SU-DHL-6 (cell line): ENCODE measurements around the gene ANKRD28.

Experiments
- H2AFZ ChIP-seq: fragments of 200-600 bp; sonication (generic); 2 replicates; pipeline ENCODE4 v1.6.1; 2014; ENCODE audit warnings: low read depth, mild to moderate bottlenecking, moderate library complexity, mixed read lengths, antibody characterized with exemption, low read length; ENCODE audit not compliant: severe bottlenecking
- H3F3A ChIP-seq: fragments of 200-600 bp; shearing (Covaris generic); 2 replicates; pipeline ENCODE4 v1.6.0; 2016; ENCODE audit warnings: antibody characterized with exemption, mild to moderate bottlenecking; ENCODE audit not compliant: insufficient read depth
- H3K27ac ChIP-seq: fragments of 200-600 bp; sonication (generic); 2 replicates; pipeline ENCODE4 v1.5.1; 2016; ENCODE audit warnings: low read depth, mild to moderate bottlenecking, low read length, moderate library complexity, mixed read lengths
- H3K27me3 ChIP-seq: fragments of 200-600 bp; sonication (generic), shearing (Covaris generic); 2 replicates; pipeline ENCODE4 v1.6.0; 2014; ENCODE audit warnings: mild to moderate bottlenecking, low read length
- H3K36me3 ChIP-seq: fragments of 200-600 bp; sonication (generic); 2 replicates; pipeline ENCODE4 v1.6.1; 2014; ENCODE audit warnings: mild to moderate bottlenecking, low read length, mixed read lengths
- H3K4me2 ChIP-seq: fragments of 300-600, 200-600 bp; shearing (Covaris generic), sonication (generic); 2 replicates; pipeline ENCODE4 v1.6.0; 2014; ENCODE audit warnings: low read length, low read depth, mild to moderate bottlenecking; ENCODE audit not compliant: poor library complexity, severe bottlenecking
- H3K4me3 ChIP-seq: fragments of 200-600 bp; sonication (generic); 2 replicates; pipeline ENCODE4 v1.5.1; 2014; ENCODE audit warnings: antibody characterized with exemption, low read length, mild to moderate bottlenecking, mixed read lengths; ENCODE audit not compliant: insufficient read depth, poor library complexity, severe bottlenecking
- H3K79me2 ChIP-seq: fragments of 200-600 bp; sonication (generic); 2 replicates; pipeline ENCODE4 v1.6.1; 2014; ENCODE audit warnings: mild to moderate bottlenecking, low read length, moderate library complexity; ENCODE audit not compliant: insufficient read depth
- H3K9ac ChIP-seq: fragments of 200-600 bp; sonication (generic); 2 replicates; pipeline ENCODE4 v1.7.0; 2014; ENCODE audit warnings: mild to moderate bottlenecking, low read length
- H3K9me2 ChIP-seq: fragments of 200-600 bp; sonication (generic); replicated peaks from 2 replicates; pipeline ENCODE4 v1.6.1; 2014; ENCODE audit warnings: low read length; ENCODE audit not compliant: insufficient read depth
- H3K9me3 ChIP-seq: fragments of 200-600 bp; sonication (generic); 2 replicates; pipeline ENCODE4 v1.6.1; 2014; ENCODE audit warnings: low read length, mixed read lengths; ENCODE audit not compliant: insufficient read depth
- H4K20me1 ChIP-seq: fragments of 200-600 bp; sonication (generic); 2 replicates; pipeline ENCODE4 v1.6.1; 2014; ENCODE audit warnings: low read depth, mild to moderate bottlenecking, antibody characterized with exemption, low read length, moderate library complexity, mixed read lengths
- CTCF ChIP-seq: fragments of 200-600 bp; sonication (generic); IDR thresholded peaks from one replicate; pipeline ENCODE4 v1.5.1; 2017; ENCODE audit warnings: antibody characterized with exemption, mild to moderate bottlenecking, low read length, moderate library complexity; ENCODE audit not compliant: insufficient read depth, poor library complexity, severe bottlenecking
- EZH2phosphoT487 ChIP-seq: fragments of 200-600 bp; sonication (generic), shearing (Covaris generic); conservative IDR thresholded peaks from 2 replicates; pipeline ENCODE4 v1.6.1; 2018; ENCODE audit warnings: mild to moderate bottlenecking, antibody characterized with exemption, low read length, moderate library complexity, mixed read lengths

The ANKRD28 gene

GRCh38 chr3:15654127-15654526 is 143.7 kb downstream of the ANKRD28 start:
- H3K4me2 ChIP-seq: no peak overlapping the region
- no peaks in the 10 kb centered on the region for H3K36me3 ChIP-seq
- H3K79me2 ChIP-seq: no peaks in the 10 kb centered on the region
- H3K27ac ChIP-seq: no peak overlapping the region
- H3F3A ChIP-seq: no peaks in the 10 kb centered on the region
- no peaks in the 10 kb centered on the region for H3K9me2 ChIP-seq
- no peak overlapping the region for H3K4me3 ChIP-seq
- no peaks in the 10 kb centered on the region for H4K20me1 ChIP-seq
- H3K9ac ChIP-seq: no peak overlapping the region
- no peak for TF ChIP-seq CTCF
- no peaks in the 10 kb centered on the region for H3K27me3 ChIP-seq
- H2AFZ ChIP-seq: no peak overlapping the region
- H3K9me3 ChIP-seq: peaks cover 12% of the 10 kb centered on the region; the same call in 1 of the 2 replicates

DNA sequence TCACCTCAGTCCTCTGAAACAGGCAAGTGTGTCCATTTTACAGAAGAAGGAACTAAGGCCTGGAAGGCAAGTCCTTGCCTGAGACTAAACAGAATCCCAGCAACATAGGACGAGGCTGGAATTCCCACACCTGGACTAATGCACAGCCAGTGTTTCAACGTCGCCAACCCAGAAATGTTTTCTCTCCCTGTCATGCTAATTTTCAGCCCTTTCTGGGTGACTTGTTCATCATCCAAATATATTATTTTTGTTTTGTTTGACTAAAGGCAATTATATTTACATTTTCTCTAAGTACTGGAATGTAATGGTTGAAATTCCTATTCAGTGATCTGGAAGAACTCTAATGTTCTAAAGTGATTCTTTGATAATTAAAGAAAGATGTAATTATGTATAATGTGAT is 144.5 kb downstream of the ANKRD28 start:
- TF ChIP-seq EZH2phosphoT487 (no peak), CTCF (no peak)

DNA sequence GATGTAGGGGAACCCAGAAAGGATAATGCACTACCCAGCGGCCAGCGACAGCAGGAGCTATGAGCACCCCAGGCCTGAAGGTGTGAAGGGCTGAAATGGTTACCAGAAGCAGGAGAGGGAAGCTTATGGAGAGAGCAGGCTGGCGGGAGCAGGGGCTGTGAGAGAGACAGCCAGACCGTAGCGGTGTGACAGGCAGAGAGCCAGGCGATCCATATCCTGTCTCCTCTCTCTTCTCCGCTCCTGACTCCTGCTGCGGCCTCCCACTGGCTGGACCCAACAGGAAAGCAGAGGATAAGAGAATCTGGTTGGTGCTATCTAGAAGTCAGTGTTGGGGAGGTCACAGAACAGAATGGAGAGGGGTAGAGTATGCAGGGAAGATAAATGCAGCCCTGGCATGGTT is 146.4 kb downstream of the ANKRD28 start:
- no peaks in the 10 kb centered on the region for H4K20me1 ChIP-seq

More for the DNA sequence above, 144.5 kb downstream of the ANKRD28 start:
- Histone ChIP-seq H2AFZ (no peak overlapping the region), H3F3A (no peaks in the 10 kb centered on the region), H3K79me2 (no peaks in the 10 kb centered on the region), H3K27ac (no peak overlapping the region), H3K27me3 (no peaks in the 10 kb centered on the region), H3K36me3 (no peaks in the 10 kb centered on the region), H3K9ac (no peak overlapping the region), H3K4me3 (no peak overlapping the region), H4K20me1 (no peaks in the 10 kb centered on the region), H3K9me2 (no peaks in the 10 kb centered on the region), H3K9me3 (peaks cover 12% of the 10 kb centered on the region; the same call in 1 of the 2 replicates), H3K4me2 (no peak overlapping the region)

GRCh38 chr3:15649858-15650257 is 147.9 kb downstream of the ANKRD28 start:
- Histone ChIP-seq H3K9ac (no peak overlapping the region), H3K9me3 (no peaks in the 10 kb centered on the region), H3K4me3 (no peak overlapping the region), H4K20me1 (no peaks in the 10 kb centered on the region), H3K27me3 (no peaks in the 10 kb centered on the region), H2AFZ (no peak overlapping the region), H3F3A (no peaks in the 10 kb centered on the region), H3K79me2 (no peaks in the 10 kb centered on the region), H3K4me2 (no peak overlapping the region), H3K27ac (no peak overlapping the region), H3K9me2 (no peaks in the 10 kb centered on the region), H3K36me3 (no peaks in the 10 kb centered on the region)
- TF ChIP-seq CTCF (no peak), EZH2phosphoT487 (no peak)

More for the DNA sequence above, 146.4 kb downstream of the ANKRD28 start:
- H3K9ac ChIP-seq: no peak overlapping the region
- H3K4me3 ChIP-seq: no peak overlapping the region
- no peaks in the 10 kb centered on the region for H3K9me2 ChIP-seq
- no peak overlapping the region for H3K4me2 ChIP-seq
- H3K79me2 ChIP-seq: no peaks in the 10 kb centered on the region
- H3K36me3 ChIP-seq: no peaks in the 10 kb centered on the region
- H3F3A ChIP-seq: no peaks in the 10 kb centered on the region
- no peak for TF ChIP-seq EZH2phosphoT487
- no peak overlapping the region for H3K27ac ChIP-seq
- no peak overlapping the region for H2AFZ ChIP-seq
- H3K9me3 ChIP-seq: peaks cover 5% of the 10 kb centered on the region; the same call in 1 of the 2 replicates
- no peaks in the 10 kb centered on the region for H3K27me3 ChIP-seq
